ENCODE data around the gene ARSI.

Gene ARSI

GRCh38 chr5:150285114-150285513 is 17.6 kb downstream of the ARSI start:
- TF ChIP-seq GATA3 (IDR thresholded peaks at IDR 0.05; ENCODE audit: low read depth, low read length) (no peak), GATA2 (IDR thresholded peaks at IDR 0.05; ENCODE audit: low read depth, low read length) (no peak)

- TF ChIP-seq GATA3 (IDR thresholded peaks at IDR 0.05; ENCODE audit: low read depth, low read length): no peak
- TF ChIP-seq GATA2 (IDR thresholded peaks at IDR 0.05; ENCODE audit: low read depth, low read length): no peak
Observed at GRCh38 chr5:150284311-150284710, 18.4 kb downstream of the ARSI start.

- no peak for TF ChIP-seq GATA2 (IDR thresholded peaks at IDR 0.05; ENCODE audit: low read depth, low read length)
- no peak for TF ChIP-seq GATA3 (IDR thresholded peaks at IDR 0.05; ENCODE audit: low read depth, low read length)
Observed at GRCh38 chr5:150283904-150284303, 18.8 kb downstream of the ARSI start.

- TF ChIP-seq GATA2 (IDR thresholded peaks at IDR 0.05; ENCODE audit: low read depth, low read length) (no peak), GATA3 (IDR thresholded peaks at IDR 0.05; ENCODE audit: low read depth, low read length) (no peak)
Observed at GRCh38 chr5:150281987-150282386, 20.7 kb downstream of the ARSI start.

GRCh38 chr5:150279330-150280020 is 23.2 kb downstream of the ARSI start:
- TF ChIP-seq GATA3 (IDR thresholded peaks at IDR 0.05; ENCODE audit: low read depth, low read length): no peak
- TF ChIP-seq GATA2 (IDR thresholded peaks at IDR 0.05; ENCODE audit: low read depth, low read length): no peak

- no peak for TF ChIP-seq GATA3 (IDR thresholded peaks at IDR 0.05; ENCODE audit: low read depth, low read length)
- no peak for TF ChIP-seq GATA2 (IDR thresholded peaks at IDR 0.05; ENCODE audit: low read depth, low read length)
Observed at GRCh38 chr5:150278916-150279315, 23.8 kb downstream of the ARSI start.

GRCh38 chr5:150278046-150278730 is 24.5 kb downstream of the ARSI start:
- TF ChIP-seq GATA2 (IDR thresholded peaks at IDR 0.05; ENCODE audit: low read depth, low read length) (no peak), GATA3 (IDR thresholded peaks at IDR 0.05; ENCODE audit: low read depth, low read length) (no peak)

- TF ChIP-seq GATA2 (IDR thresholded peaks at IDR 0.05; ENCODE audit: low read depth, low read length) (no peak), GATA3 (IDR thresholded peaks at IDR 0.05; ENCODE audit: low read depth, low read length) (no peak)
Observed at GRCh38 chr5:150277043-150277442, 25.7 kb downstream of the ARSI start.

- TF ChIP-seq GATA2 (IDR thresholded peaks at IDR 0.05; ENCODE audit: low read depth, low read length) (no peak), GATA3 (IDR thresholded peaks at IDR 0.05; ENCODE audit: low read depth, low read length) (no peak)
Observed at GRCh38 chr5:150274811-150275210, 27.9 kb downstream of the ARSI start.

- TF ChIP-seq GATA2 (IDR thresholded peaks at IDR 0.05; ENCODE audit: low read depth, low read length) (no peak), GATA3 (IDR thresholded peaks at IDR 0.05; ENCODE audit: low read depth, low read length) (no peak)
Observed at GRCh38 chr5:150272531-150272930, 30.2 kb downstream of the ARSI start.

GRCh38 chr5:150271923-150272322 is 30.8 kb downstream of the ARSI start:
- TF ChIP-seq GATA2 (IDR thresholded peaks at IDR 0.05; ENCODE audit: low read depth, low read length): no peak
- TF ChIP-seq GATA3 (IDR thresholded peaks at IDR 0.05; ENCODE audit: low read depth, low read length): no peak

GRCh38 chr5:150271296-150271692 is 31.4 kb downstream of the ARSI start:
- TF ChIP-seq GATA2 (IDR thresholded peaks at IDR 0.05; ENCODE audit: low read depth, low read length) (no peak), GATA3 (IDR thresholded peaks at IDR 0.05; ENCODE audit: low read depth, low read length) (no peak)

- TF ChIP-seq GATA3 (IDR thresholded peaks at IDR 0.05; ENCODE audit: low read depth, low read length) (no peak), GATA2 (IDR thresholded peaks at IDR 0.05; ENCODE audit: low read depth, low read length) (no peak)
Observed at GRCh38 chr5:150270541-150271295, 32.0 kb downstream of the ARSI start.

GRCh38 chr5:150266871-150267291 is 35.8 kb downstream of the ARSI start:
- TF ChIP-seq GATA3 (IDR thresholded peaks at IDR 0.05; ENCODE audit: low read depth, low read length) (no peak), GATA2 (IDR thresholded peaks at IDR 0.05; ENCODE audit: low read depth, low read length) (no peak)

Measured in SH-SY5Y (cell line).